Measurements from ENCODE around the gene IL17C. TPM values are rescaled to one million over a fixed set of nuclear protein-coding genes. Genes with fewer than 3 reads are reported as not detected.

Gene IL17C
- total and polyA plus RNA-seq, 2 donors (not counting 3 experiments of a cell fraction or from before 2014, with no cell fraction given) = 0.17 TPM; not detected in 1

DNA sequence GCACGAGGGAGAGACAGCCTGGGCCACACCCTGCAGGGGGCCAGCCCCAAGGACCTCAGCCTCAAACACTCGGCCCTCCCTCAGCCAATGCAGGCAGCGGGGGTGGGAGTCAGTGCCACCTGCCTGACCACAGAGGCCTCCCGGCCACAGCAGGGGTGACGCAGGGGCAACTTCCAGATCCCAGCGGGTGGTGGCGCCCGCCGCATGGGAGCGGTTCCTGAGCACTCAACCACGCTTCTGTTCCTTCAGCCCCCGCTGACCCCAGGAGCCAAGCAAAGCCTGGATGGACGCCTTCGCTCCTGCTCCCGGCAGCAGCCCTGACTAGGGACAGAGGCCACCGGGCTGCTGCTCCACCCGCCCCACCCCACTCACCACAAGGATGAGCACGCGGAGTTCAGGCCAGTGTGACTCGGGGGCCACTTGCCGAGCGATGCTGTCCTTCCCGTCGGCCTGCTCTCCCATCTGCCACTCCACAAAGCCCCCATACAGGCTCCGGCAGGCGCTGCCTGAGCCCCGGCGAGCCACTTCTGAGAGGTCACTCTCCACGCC, 17.4 kb downstream of the IL17C start:
- dilution Hi-C loops (cut with MboI; ENCODE audit: extremely low pct_ligation_motif_present, low sequenced_read_pairs) = no loop called here
- no peak overlapping the region for H2AFZ ChIP-seq (ENCODE audit: low read depth, low read length)
- no peak overlapping the region for H3K27ac ChIP-seq (ENCODE audit: insufficient read depth, low read depth, low read length)
- no peaks in the 10 kb centered on the region for H3K9me3 ChIP-seq (replicated peaks; ENCODE audit: control insufficient read depth, insufficient read depth, low read length)
- no peaks in the 10 kb centered on the region for H3K9me1 ChIP-seq (replicated peaks; ENCODE audit: control insufficient read depth, extremely low read depth, insufficient read depth, low read length)
- no peaks in the 10 kb centered on the region for H4K20me1 ChIP-seq (replicated peaks; ENCODE audit: control insufficient read depth, extremely low read depth, insufficient read depth, low read length)
- no peak for DNase-seq (ENCODE audit: low read depth, low spot score)
- TF ChIP-seq JUN (IDR thresholded peaks at IDR 0.05; ENCODE audit: borderline replicate concordance, insufficient read depth, insufficient read length, low read depth) (no peak), GATA2 (IDR thresholded peaks at IDR 0.05; ENCODE audit: insufficient read depth, insufficient read length, low read depth, low read length) (no peak), POLR2AphosphoS5 (IDR thresholded peaks at IDR 0.05; ENCODE audit: insufficient read depth, low read depth, low read length) (no peak), CTCF (IDR thresholded peaks at IDR 0.05; ENCODE audit: extremely low read depth in 1 of 2, insufficient read depth in 1 of 2, low read depth in 1 of 2, low read length in 2 of 2) (no peak), FOS (IDR thresholded peaks at IDR 0.05; ENCODE audit: borderline replicate concordance, insufficient read depth, low read length) (no peak), MAX (IDR thresholded peaks at IDR 0.05; ENCODE audit: insufficient read depth, insufficient read length) (no peak), MYC (IDR thresholded peaks at IDR 0.05; ENCODE audit: low read depth, low read length) (no peak), EZH2 (IDR thresholded peaks at IDR 0.05; ENCODE audit: borderline replicate concordance, low read depth, low read length, severe bottlenecking) (no peak), POLR2A (IDR thresholded peaks at IDR 0.05; ENCODE audit: low read depth, low read length) (no peak)
- no TSS peak for BruUV-seq (replicated peaks)
- H3K4me1 ChIP-seq (ENCODE audit: control insufficient read depth, extremely low read depth, insufficient read depth, low read length) = peaks cover 9% of the 10 kb centered on the region
- FAIRE-seq = no peak
- POLR2A ChIA-PET = no interaction called here
- CTCF ChIA-PET = no interaction called here
- intact Hi-C loops (cut with micrococcal nuclease) = no loop called here
- peaks cover 7 to 17% of the 10 kb centered on the region in 2 experiments for H3K36me3 ChIP-seq (ENCODE audit: control insufficient read depth in 2 of 2, extremely low read depth in 1 of 2, insufficient read depth in 2 of 2, low read length in 2 of 2)
- H3K79me2 ChIP-seq (ENCODE audit: control insufficient read depth, insufficient read depth, low read length) = peaks cover 21% of the 10 kb centered on the region
- no peak overlapping the region for H3K4me2 ChIP-seq (ENCODE audit: insufficient read depth, low read length)
- no peaks in the 10 kb centered on the region for H3K27me3 ChIP-seq (ENCODE audit: control insufficient read depth in 2 of 2, insufficient read depth in 2 of 2, low read length in 2 of 2)
- no peak overlapping the region for H3K9ac ChIP-seq (replicated peaks; ENCODE audit: extremely low read depth, insufficient read depth, low read length)
- no peak overlapping the region for H3K4me3 ChIP-seq (replicated peaks in 1 of 3; ENCODE audit: insufficient read depth in 1 of 3, low read depth in 1 of 3, low read length in 3 of 3)

Measured in endothelial cell of umbilical vein (primary cell).